Measurements from ENCODE around the gene ZNF670.
"Not testable (repeated sequence)": the region's sequence is repeated elsewhere in the genome, so short reads cannot be mapped to it uniquely, and the experiment has no call there.

The ZNF670 gene

GRCh38 chr1:247037511-247038320 is 40.9 kb downstream of the ZNF670 start:
- no peak for DNase-seq

- not testable (repeated sequence) for DNase-seq
Observed at GRCh38 chr1:247032306-247032705, 46.3 kb downstream of the ZNF670 start.

Data from OCI-M1 (cell line).